HUES6 (cell line): ENCODE data around the gene CENPX.
A peak's percentile ranks its signal among the peaks of the same experiment; 100 is the strongest.

Experiments used
- H3K27ac ChIP-seq: 2 replicates; pipeline ENCODE4 v1.7.0; 2013; ENCODE audit warnings: low read depth, mild to moderate bottlenecking, low read length, inconsistent platforms
- H3K27me3 ChIP-seq: 2 replicates; pipeline ENCODE4 v1.6.1; 2013; ENCODE audit warnings: low read length; ENCODE audit not compliant: control insufficient read depth, insufficient read depth
- H3K36me3 ChIP-seq: 2 replicates; pipeline ENCODE4 v1.6.1; 2013; ENCODE audit warnings: low read length; ENCODE audit not compliant: control insufficient read depth, insufficient read depth
- H3K4me1 ChIP-seq: 2 replicates; pipeline ENCODE4 v1.6.1; 2013; ENCODE audit warnings: low read length; ENCODE audit not compliant: control insufficient read depth, insufficient read depth
- H3K4me3 ChIP-seq: 2 replicates; pipeline ENCODE4 v1.5.1; 2013; ENCODE audit warnings: low read depth, low read length
- H3K9ac ChIP-seq: one replicate; pipeline ENCODE4 v1.6.1; 2013; ENCODE audit warnings: mild to moderate bottlenecking, low read length
- H3K9me3 ChIP-seq: 2 replicates; pipeline ENCODE4 v1.6.1; 2013; ENCODE audit warnings: low read depth, low read length; ENCODE audit not compliant: control insufficient read depth, insufficient read depth

Gene CENPX

GRCh38 chr17:81980707-81981343, 41.9 kb downstream of the CENPX start:
- Histone ChIP-seq H3K27ac (no peak overlapping the region), H3K36me3 (peaks cover 33% of the 10 kb centered on the region)

GRCh38 chr17:81980122-81980521, 42.6 kb downstream of the CENPX start:
- Histone ChIP-seq H3K36me3 (peaks cover 26% of the 10 kb centered on the region), H3K9ac (no peak overlapping the region), H3K4me1 (peaks cover 7% of the 10 kb centered on the region; the same call in 1 of the 2 replicates), H3K27me3 (peaks cover 13% of the 10 kb centered on the region), H3K4me3 (no peak overlapping the region), H3K9me3 (no peaks in the 10 kb centered on the region), H3K27ac (no peak overlapping the region)

More at GRCh38 chr17:81980707-81981343, 41.9 kb downstream of the CENPX start:
- Histone ChIP-seq H3K9me3 (no peaks in the 10 kb centered on the region), H3K4me1 (peaks cover 7% of the 10 kb centered on the region; the same call in 1 of the 2 replicates), H3K9ac (no peak overlapping the region), H3K4me3 (no peak overlapping the region), H3K27me3 (peaks cover 12% of the 10 kb centered on the region)

- Histone ChIP-seq H3K36me3 (peaks cover 14% of the 10 kb centered on the region), H3K27ac (no peak overlapping the region), H3K9me3 (peaks cover 3% of the 10 kb centered on the region; the same call in 1 of the 2 replicates), H3K27me3 (peaks cover 13% of the 10 kb centered on the region), H3K4me1 (peaks cover 7% of the 10 kb centered on the region; the same call in 1 of the 2 replicates), H3K9ac (no peak overlapping the region), H3K4me3 (peak overlapping the region; percentile 72)
Observed at GRCh38 chr17:81978524-81979298, 44.0 kb downstream of the CENPX start.

- Histone ChIP-seq H3K4me3 (peak within 1 kb of the TSS; percentile 72), H3K9ac (peak within 1 kb of the TSS; percentile 95), H3K27ac (peak within 1 kb of the TSS; percentile 96; the same call in 1 of the 2 replicates), H3K9me3 (peaks cover 12% of the 10 kb centered on the region; the same call in 1 of the 2 replicates), H3K4me1 (peaks cover 7% of the 10 kb centered on the region; the same call in 1 of the 2 replicates), H3K27me3 (peaks cover 13% of the 10 kb centered on the region), H3K36me3 (peaks cover 11% of the 10 kb centered on the region)
Observed at GRCh38 chr17:81977211-81977808, 45.4 kb downstream of the CENPX start, which contains the start of gene ASPSCR1. TSS of gene ASPSCR1 (plus strand) at chr17:81977629. CDS start at chr17:81977647, 18 bp downstream.

- Histone ChIP-seq H3K9me3 (peaks cover 12% of the 10 kb centered on the region; the same call in 1 of the 2 replicates), H3K4me1 (peaks cover 7% of the 10 kb centered on the region; the same call in 1 of the 2 replicates), H3K36me3 (peaks cover 8% of the 10 kb centered on the region; the same call in 1 of the 2 replicates), H3K27ac (peak overlapping the region; percentile 96; the same call in 1 of the 2 replicates), H3K9ac (peak overlapping the region; percentile 87), H3K27me3 (peaks cover 13% of the 10 kb centered on the region), H3K4me3 (peak overlapping the region; percentile 72)
Observed at GRCh38 chr17:81976332-81977210, 46.1 kb downstream of the CENPX start.

GRCh38 chr17:81973432-81973831, 49.2 kb downstream of the CENPX start:
- H3K4me3 ChIP-seq, result no peak overlapping the region
- H3K27me3 ChIP-seq, result peaks cover 13% of the 10 kb centered on the region
- H3K9ac ChIP-seq, result no peak overlapping the region
- peaks cover 7% of the 10 kb centered on the region; the same call in 1 of the 2 replicates for H3K4me1 ChIP-seq
- no peak overlapping the region for H3K27ac ChIP-seq
- H3K36me3 ChIP-seq, result no peaks in the 10 kb centered on the region
- peaks cover 12% of the 10 kb centered on the region; the same call in 1 of the 2 replicates for H3K9me3 ChIP-seq

- Histone ChIP-seq H3K4me1 (peaks cover 21% of the 10 kb centered on the region), H3K9ac (no peak overlapping the region), H3K36me3 (no peaks in the 10 kb centered on the region), H3K9me3 (peaks cover 10% of the 10 kb centered on the region; the same call in 1 of the 2 replicates), H3K27me3 (peaks cover 16% of the 10 kb centered on the region), H3K27ac (no peak overlapping the region), H3K4me3 (no peak overlapping the region)
Observed at GRCh38 chr17:81968850-81969812, 53.5 kb downstream of the CENPX start.
